Cardiac fibroblast (primary cell): ENCODE measurements around the gene LRMDA.
"Not testable (repeated sequence)": the region's sequence is repeated elsewhere in the genome, so short reads cannot be mapped to it uniquely, and the experiment has no call there.

Experiments used
- DNase-seq, 2 donors: peaks; one replicate each; pipeline versions ENCODE4 v3.0.0 to v3.0.0-alpha.2; 2010; ENCODE audit warnings: low read depth in 2 of 2
- H3K4me3 ChIP-seq, 2 donors: replicated peaks in 1 of 2; 1 replicate in 1 of 2; 2 replicates in 1 of 2; pipeline ENCODE4 v1.5.1; 2011; ENCODE audit warnings: low read depth in 2 of 2, low read length in 2 of 2, mild to moderate bottlenecking in 2 of 2, moderate library complexity in 1 of 2
- TF ChIP-seq, protein P1 (sequence below): IDR thresholded peaks from one replicate; pipeline ENCODE4 v1.5.1; 2011; ENCODE audit warnings: low read depth, mild to moderate bottlenecking, low read length, inconsistent platforms

The LRMDA gene

DNA sequence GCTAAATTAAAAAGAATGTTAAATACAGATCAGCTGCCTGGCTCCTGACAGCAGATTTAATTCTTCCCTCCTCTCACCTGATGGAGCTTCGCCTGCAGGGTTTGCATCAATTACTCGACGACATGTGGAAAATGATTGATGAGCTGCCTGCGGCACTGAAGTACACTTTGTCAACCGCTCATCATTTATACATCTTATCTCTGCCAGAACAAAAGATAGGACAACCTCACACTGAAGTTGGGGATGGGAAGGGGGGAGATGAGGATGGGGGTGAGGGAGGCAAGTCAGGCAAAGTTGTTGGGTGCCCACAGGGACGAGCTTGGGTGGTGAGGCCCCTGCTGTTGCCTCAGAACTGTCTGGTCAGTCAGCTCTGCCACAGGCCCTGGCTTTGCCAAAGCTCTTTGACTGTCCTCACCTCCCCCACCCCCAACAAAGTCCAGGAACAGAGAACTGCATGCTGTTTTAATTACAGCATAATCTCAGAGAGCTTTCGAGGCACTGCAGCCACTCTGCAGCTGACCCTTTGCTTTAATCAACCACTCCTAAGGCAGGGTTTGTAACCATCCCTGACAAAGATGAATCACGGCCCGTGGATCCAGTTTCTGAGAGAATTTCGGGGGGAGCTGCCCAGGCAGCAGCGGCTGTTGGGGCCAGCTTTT, 702.3 kb downstream of the LRMDA start:
- DNase-seq = no peak
- H3K4me3 ChIP-seq = no peak overlapping the region
- TF ChIP-seq, protein P1, sequence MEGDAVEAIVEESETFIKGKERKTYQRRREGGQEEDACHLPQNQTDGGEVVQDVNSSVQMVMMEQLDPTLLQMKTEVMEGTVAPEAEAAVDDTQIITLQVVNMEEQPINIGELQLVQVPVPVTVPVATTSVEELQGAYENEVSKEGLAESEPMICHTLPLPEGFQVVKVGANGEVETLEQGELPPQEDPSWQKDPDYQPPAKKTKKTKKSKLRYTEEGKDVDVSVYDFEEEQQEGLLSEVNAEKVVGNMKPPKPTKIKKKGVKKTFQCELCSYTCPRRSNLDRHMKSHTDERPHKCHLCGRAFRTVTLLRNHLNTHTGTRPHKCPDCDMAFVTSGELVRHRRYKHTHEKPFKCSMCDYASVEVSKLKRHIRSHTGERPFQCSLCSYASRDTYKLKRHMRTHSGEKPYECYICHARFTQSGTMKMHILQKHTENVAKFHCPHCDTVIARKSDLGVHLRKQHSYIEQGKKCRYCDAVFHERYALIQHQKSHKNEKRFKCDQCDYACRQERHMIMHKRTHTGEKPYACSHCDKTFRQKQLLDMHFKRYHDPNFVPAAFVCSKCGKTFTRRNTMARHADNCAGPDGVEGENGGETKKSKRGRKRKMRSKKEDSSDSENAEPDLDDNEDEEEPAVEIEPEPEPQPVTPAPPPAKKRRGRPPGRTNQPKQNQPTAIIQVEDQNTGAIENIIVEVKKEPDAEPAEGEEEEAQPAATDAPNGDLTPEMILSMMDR = no peak

DNA sequence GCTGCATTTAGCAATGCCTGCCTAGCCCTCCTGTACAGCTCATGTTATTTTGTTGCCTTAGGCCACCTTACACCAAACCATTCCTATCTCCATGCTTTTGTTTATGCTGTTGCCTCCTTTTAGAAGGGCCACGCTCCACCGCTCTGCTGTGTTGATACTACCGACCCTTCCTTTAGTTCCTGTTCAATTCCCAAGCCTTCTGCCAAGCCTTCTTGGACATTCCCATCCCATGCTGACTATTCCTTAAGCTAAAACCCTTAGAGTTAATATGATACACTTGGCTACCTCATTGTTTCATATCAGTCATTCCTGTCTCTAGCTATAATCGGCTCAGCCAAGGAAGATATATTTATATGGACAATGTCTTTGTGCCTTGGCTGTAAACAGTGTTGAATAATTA, 705.5 kb downstream of the LRMDA start:
- no peak overlapping the region for H3K4me3 ChIP-seq
- TF ChIP-seq, protein P1 = no peak
- no peak for DNase-seq

DNA sequence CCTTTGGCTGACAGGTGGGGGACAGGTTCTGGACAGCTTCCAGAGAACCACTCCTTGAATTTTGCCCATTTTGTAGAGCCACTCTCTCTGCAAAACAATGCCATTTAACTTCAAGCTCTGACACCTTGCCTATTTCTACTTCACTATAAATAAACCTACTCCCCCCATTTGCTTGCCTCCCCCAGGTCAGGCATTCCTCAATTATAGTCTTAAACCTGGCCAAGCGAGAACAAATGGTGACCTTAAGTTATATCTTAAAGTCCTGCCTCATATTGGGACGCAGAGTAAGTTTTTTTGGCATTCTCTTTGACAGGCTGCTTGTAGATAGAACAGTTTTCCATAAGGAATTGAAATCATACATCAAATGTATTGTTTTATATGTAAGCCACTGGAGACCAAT, 706.9 kb downstream of the LRMDA start:
- H3K4me3 ChIP-seq = no peak overlapping the region
- TF ChIP-seq, protein P1 = no peak
- DNase-seq = no peak

DNA sequence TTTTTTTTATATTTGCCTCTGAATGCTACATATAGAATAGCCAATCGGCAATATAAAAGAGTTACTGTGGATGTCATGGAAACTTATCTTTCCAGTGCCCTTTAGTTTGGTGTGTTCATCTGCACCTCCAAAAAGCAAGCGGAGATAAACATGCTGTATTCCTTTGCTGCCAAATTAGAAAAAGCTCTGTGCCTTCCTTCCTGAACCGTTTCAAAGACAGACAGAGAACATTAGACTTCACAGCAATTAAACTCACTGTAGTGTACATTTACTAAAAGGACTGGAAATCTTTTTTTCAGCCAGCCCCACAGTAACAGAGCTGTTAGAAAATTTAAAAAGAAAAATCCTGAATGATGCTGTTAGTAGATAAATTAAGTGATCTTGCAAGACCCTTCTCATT, 707.5 kb downstream of the LRMDA start:
- H3K4me3 ChIP-seq = no peak overlapping the region
- DNase-seq = no peak
- TF ChIP-seq, protein P1 = no peak

DNA sequence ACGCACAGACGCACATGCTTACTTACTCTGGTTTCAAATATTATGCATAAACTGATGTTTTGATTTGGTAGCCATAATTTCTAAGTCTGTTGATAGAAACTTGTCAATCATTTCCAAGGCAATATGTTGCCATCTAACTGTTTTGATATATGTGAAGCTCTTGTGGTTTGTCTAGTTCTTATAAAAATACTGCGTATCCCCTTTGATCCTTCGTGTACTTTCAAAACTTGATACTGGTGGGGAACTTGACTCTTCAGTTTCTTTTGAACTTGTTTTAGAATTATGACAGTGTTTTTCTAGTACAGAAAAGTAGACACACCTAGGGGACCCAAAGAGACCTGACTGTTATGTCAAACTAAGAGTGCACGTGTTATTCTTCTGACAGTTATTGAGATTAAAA, 708.0 kb downstream of the LRMDA start:
- no peak for DNase-seq
- TF ChIP-seq, protein P1 = no peak
- no peak overlapping the region for H3K4me3 ChIP-seq

DNA sequence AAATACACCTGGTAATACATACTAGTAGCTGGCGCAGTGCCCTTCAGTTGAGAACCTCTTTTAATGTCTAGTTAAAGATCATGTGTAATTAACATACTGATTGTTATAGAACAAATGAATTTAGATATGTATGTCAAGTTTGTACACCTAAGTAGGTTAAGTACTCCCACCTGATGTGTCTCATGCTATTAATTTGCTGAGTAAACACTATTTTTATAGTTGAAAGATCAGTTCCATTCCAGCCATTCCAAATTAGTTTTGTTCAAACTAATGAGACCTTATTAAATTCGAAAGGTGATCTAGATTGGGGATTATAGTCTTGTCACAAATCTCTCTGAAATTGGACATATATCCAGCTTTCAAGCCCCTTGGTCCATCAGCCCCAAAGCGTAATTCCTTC, 710.0 kb downstream of the LRMDA start:
- no peak for DNase-seq
- TF ChIP-seq, protein P1 = no peak
- no peak overlapping the region for H3K4me3 ChIP-seq

DNA sequence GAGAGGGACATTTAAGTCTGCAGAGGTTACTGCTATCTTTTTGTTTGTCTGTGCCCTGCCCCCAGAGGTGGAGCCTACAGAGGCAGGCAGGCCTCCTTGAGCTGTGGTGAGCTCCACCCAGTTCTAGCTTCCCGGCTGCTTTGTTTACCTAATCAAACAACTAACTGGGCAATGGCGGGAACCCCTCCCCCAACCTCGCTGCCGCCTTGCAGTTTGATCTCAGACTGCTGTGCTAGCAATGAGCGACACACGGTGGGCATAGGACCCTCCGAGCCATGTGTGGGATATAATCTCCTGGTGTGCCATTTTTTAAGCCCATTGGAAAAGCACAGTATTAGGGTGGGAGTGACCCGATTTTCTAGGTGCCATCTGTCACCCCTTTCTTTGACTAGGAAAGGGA, 716.8 kb downstream of the LRMDA start:
- DNase-seq = not testable (repeated sequence)

More for the DNA sequence above, 716.8 kb downstream of the LRMDA start:
- not testable (repeated sequence) for H3K4me3 ChIP-seq
